Erythroblast (primary cell): ENCODE results near the gene TVP23A.

Experiments
- GATA1 ChIP-seq: IDR thresholded peaks from 2 replicates; pipeline ENCODE4 v1.6.1; 2011; ENCODE audit warnings: low read depth, mild to moderate bottlenecking, control low read depth, low read length, moderate library complexity
- POLR2A ChIP-seq: IDR thresholded peaks from 2 replicates; pipeline ENCODE4 v1.6.1; 2011; ENCODE audit warnings: mild to moderate bottlenecking, low read length

- no peak for TF ChIP-seq POLR2A
- TF ChIP-seq GATA1 = no peak
Observed at GRCh38 chr16:10728003-10728887, 90.3 kb downstream of the TVP23A start.
